ENCODE results near the gene CLCN6.

Gene CLCN6

GRCh38 chr1:11779715-11780379 lies 26.1 kb upstream of the CLCN6 start:
- no peak for DNase-seq

- DNase-seq = no peak
Observed at GRCh38 chr1:11780380-11781147, 25.4 kb upstream of the CLCN6 start.

- no peak for DNase-seq
Observed at GRCh38 chr1:11781297-11781696, 24.7 kb upstream of the CLCN6 start.

- DNase-seq = no peak
Observed at GRCh38 chr1:11782127-11782708, 23.8 kb upstream of the CLCN6 start.

GRCh38 chr1:11783556-11783955 lies 22.4 kb upstream of the CLCN6 start:
- no peak for DNase-seq

GRCh38 chr1:11784256-11784992 lies 21.6 kb upstream of the CLCN6 start:
- no peak for DNase-seq

- DNase-seq = peak; percentile 24
Observed at GRCh38 chr1:11784993-11785769, 20.8 kb upstream of the CLCN6 start.

- no peak for DNase-seq
Observed at GRCh38 chr1:11786168-11786567, 19.8 kb upstream of the CLCN6 start.

GRCh38 chr1:11787251-11787803 lies 18.7 kb upstream of the CLCN6 start:
- DNase-seq = no peak

GRCh38 chr1:11787804-11788436 lies 18.1 kb upstream of the CLCN6 start:
- no peak for DNase-seq

GRCh38 chr1:11788549-11789053 lies 17.4 kb upstream of the CLCN6 start:
- DNase-seq = no peak

GRCh38 chr1:11789126-11790067 lies 16.6 kb upstream of the CLCN6 start:
- no peak for DNase-seq

GRCh38 chr1:11790101-11790879 lies 15.7 kb upstream of the CLCN6 start:
- no peak for DNase-seq

GRCh38 chr1:11790880-11791715 lies 14.9 kb upstream of the CLCN6 start:
- DNase-seq = no peak

GRCh38 chr1:11792106-11792505 lies 13.9 kb upstream of the CLCN6 start:
- no peak for DNase-seq

GRCh38 chr1:11793819-11794218 lies 12.2 kb upstream of the CLCN6 start:
- DNase-seq = no peak

GRCh38 chr1:11794446-11795237 lies 11.3 kb upstream of the CLCN6 start:
- no peak for DNase-seq

Measured in activated CD4-positive, alpha-beta T cell treated with anti-CD3 and anti-CD28 coated beads, Interleukin-2, amount 50 U/mL, for 1 hour (primary cell).